ENCODE data around the gene ARHGEF26.

The ARHGEF26 gene

GRCh38 chr3:154169796-154170110, 48.6 kb downstream of the ARHGEF26 start:
- TF ChIP-seq POLR2AphosphoS5 (IDR thresholded peaks at IDR 0.05; ENCODE audit: low read depth) = no peak
- TF ChIP-seq SPI1 (IDR thresholded peaks at IDR 0.05; ENCODE audit: borderline replicate concordance, low read depth) = no peak
- TF ChIP-seq GABPA (IDR thresholded peaks at IDR 0.05; ENCODE audit: low read depth) = no peak
- TF ChIP-seq REST (IDR thresholded peaks at IDR 0.05; ENCODE audit: insufficient replicate concordance, low read depth) = no peak
- TF ChIP-seq, protein P1, sequence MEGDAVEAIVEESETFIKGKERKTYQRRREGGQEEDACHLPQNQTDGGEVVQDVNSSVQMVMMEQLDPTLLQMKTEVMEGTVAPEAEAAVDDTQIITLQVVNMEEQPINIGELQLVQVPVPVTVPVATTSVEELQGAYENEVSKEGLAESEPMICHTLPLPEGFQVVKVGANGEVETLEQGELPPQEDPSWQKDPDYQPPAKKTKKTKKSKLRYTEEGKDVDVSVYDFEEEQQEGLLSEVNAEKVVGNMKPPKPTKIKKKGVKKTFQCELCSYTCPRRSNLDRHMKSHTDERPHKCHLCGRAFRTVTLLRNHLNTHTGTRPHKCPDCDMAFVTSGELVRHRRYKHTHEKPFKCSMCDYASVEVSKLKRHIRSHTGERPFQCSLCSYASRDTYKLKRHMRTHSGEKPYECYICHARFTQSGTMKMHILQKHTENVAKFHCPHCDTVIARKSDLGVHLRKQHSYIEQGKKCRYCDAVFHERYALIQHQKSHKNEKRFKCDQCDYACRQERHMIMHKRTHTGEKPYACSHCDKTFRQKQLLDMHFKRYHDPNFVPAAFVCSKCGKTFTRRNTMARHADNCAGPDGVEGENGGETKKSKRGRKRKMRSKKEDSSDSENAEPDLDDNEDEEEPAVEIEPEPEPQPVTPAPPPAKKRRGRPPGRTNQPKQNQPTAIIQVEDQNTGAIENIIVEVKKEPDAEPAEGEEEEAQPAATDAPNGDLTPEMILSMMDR (IDR thresholded peaks at IDR 0.05; ENCODE audit: insufficient read depth, low read length) = no peak
- Histone ChIP-seq H3K4me3 (replicated peaks; ENCODE audit: insufficient read depth, low read length) (no peak overlapping the region), H3K27me3 (ENCODE audit: insufficient read depth, poor library complexity, severe bottlenecking) (no peaks in the 10 kb centered on the region), H3K27ac (replicated peaks) (no peak overlapping the region)
- no peak for DNase-seq (ENCODE audit: low read depth in 1 of 2, low spot score in 1 of 2)

DNA sequence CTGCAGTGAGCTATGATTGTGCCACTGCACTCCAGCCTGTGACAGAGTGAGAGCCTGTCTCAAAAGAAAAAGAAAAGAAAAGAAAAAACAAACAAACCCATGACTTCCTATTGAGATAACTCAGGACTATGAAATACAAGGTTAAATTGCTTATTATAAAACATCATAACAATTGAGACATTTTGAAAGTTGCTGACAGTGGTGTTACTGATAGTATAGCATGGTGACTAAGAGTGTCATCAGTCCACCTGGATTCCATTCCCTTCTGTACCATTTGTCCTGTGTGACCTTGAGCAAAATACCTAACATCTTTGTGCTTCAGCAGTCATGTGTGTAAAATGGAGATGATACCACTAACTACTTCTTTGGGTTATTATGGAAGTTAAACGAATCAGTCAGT, 49.1 kb downstream of the ARHGEF26 start:
- no peak overlapping the region for H3K27ac ChIP-seq (replicated peaks)
- no peaks in the 10 kb centered on the region for H3K27me3 ChIP-seq (ENCODE audit: insufficient read depth, poor library complexity, severe bottlenecking)
- H3K4me3 ChIP-seq (replicated peaks; ENCODE audit: insufficient read depth, low read length) = no peak overlapping the region
- no peak for TF ChIP-seq REST (IDR thresholded peaks at IDR 0.05; ENCODE audit: insufficient replicate concordance, low read depth)
- TF ChIP-seq, protein P1 (IDR thresholded peaks at IDR 0.05; ENCODE audit: insufficient read depth, low read length) = no peak
- no peak for TF ChIP-seq POLR2AphosphoS5 (IDR thresholded peaks at IDR 0.05; ENCODE audit: low read depth)
- no peak for TF ChIP-seq GABPA (IDR thresholded peaks at IDR 0.05; ENCODE audit: low read depth)
- TF ChIP-seq SPI1 (IDR thresholded peaks at IDR 0.05; ENCODE audit: borderline replicate concordance, low read depth) = no peak
- no peak for DNase-seq (ENCODE audit: low read depth in 1 of 2, low spot score in 1 of 2)

GRCh38 chr3:154175041-154175440, 53.9 kb downstream of the ARHGEF26 start:
- TF ChIP-seq SPI1 (IDR thresholded peaks at IDR 0.05; ENCODE audit: borderline replicate concordance, low read depth) = no peak
- TF ChIP-seq GABPA (IDR thresholded peaks at IDR 0.05; ENCODE audit: low read depth) = no peak
- TF ChIP-seq POLR2AphosphoS5 (IDR thresholded peaks at IDR 0.05; ENCODE audit: low read depth) = no peak
- no peak for TF ChIP-seq REST (IDR thresholded peaks at IDR 0.05; ENCODE audit: insufficient replicate concordance, low read depth)
- TF ChIP-seq, protein P1 (IDR thresholded peaks at IDR 0.05; ENCODE audit: insufficient read depth, low read length) = no peak
- no peak overlapping the region for H3K27ac ChIP-seq (replicated peaks)
- no peak for DNase-seq (ENCODE audit: low read depth in 1 of 2, low spot score in 1 of 2)
- H3K27me3 ChIP-seq (ENCODE audit: insufficient read depth, poor library complexity, severe bottlenecking) = no peaks in the 10 kb centered on the region
- H3K4me3 ChIP-seq (replicated peaks; ENCODE audit: insufficient read depth, low read length) = no peak overlapping the region

Measured in HL-60 (cell line).